ENCODE data around the gene ACSBG1. TPM values are rescaled to one million over a fixed set of nuclear protein-coding genes. Genes with fewer than 3 reads are reported as not detected.

ACSBG1 gene
- total RNA-seq, 1 donor from 2014 or later: not detected

GRCh38 chr15:78220713-78221112 lies 13.7 kb downstream of the ACSBG1 start:
- DNase-seq (ENCODE audit: low read depth, low spot score): no peak

GRCh38 chr15:78216276-78217104 lies 17.9 kb downstream of the ACSBG1 start:
- DNase-seq (ENCODE audit: low read depth, low spot score): no peak

GRCh38 chr15:78213956-78214355 lies 20.4 kb downstream of the ACSBG1 start:
- no peak for DNase-seq (ENCODE audit: low read depth, low spot score)

GRCh38 chr15:78213425-78213750 lies 21.0 kb downstream of the ACSBG1 start:
- no peak for DNase-seq (ENCODE audit: low read depth, low spot score)

GRCh38 chr15:78212546-78213424 lies 21.6 kb downstream of the ACSBG1 start:
- DNase-seq (ENCODE audit: low read depth, low spot score): no peak

- no peak for DNase-seq (ENCODE audit: low read depth, low spot score)
Observed at GRCh38 chr15:78212008-78212407, 22.4 kb downstream of the ACSBG1 start.

GRCh38 chr15:78211189-78211921 lies 23.0 kb downstream of the ACSBG1 start:
- no peak for DNase-seq (ENCODE audit: low read depth, low spot score)

GRCh38 chr15:78210349-78210717 lies 24.0 kb downstream of the ACSBG1 start:
- DNase-seq (ENCODE audit: low read depth, low spot score): no peak

GRCh38 chr15:78209646-78210348 lies 24.6 kb downstream of the ACSBG1 start:
- no peak for DNase-seq (ENCODE audit: low read depth, low spot score)

- DNase-seq (ENCODE audit: low read depth, low spot score): no peak
Observed at GRCh38 chr15:78208887-78209645, 25.3 kb downstream of the ACSBG1 start.

- no peak for DNase-seq (ENCODE audit: low read depth, low spot score)
Observed at GRCh38 chr15:78208341-78208844, 26.0 kb downstream of the ACSBG1 start.

GRCh38 chr15:78207641-78208340 lies 26.6 kb downstream of the ACSBG1 start:
- DNase-seq (ENCODE audit: low read depth, low spot score): no peak

GRCh38 chr15:78207110-78207458 lies 27.3 kb downstream of the ACSBG1 start:
- DNase-seq (ENCODE audit: low read depth, low spot score): no peak

GRCh38 chr15:78206326-78207109 lies 27.8 kb downstream of the ACSBG1 start:
- no peak for DNase-seq (ENCODE audit: low read depth, low spot score)

GRCh38 chr15:78205856-78206255 lies 28.5 kb downstream of the ACSBG1 start:
- DNase-seq (ENCODE audit: low read depth, low spot score): no peak

GRCh38 chr15:78205337-78205736 lies 29.0 kb downstream of the ACSBG1 start:
- no peak for DNase-seq (ENCODE audit: low read depth, low spot score)

GRCh38 chr15:78204351-78205309 lies 29.7 kb downstream of the ACSBG1 start:
- no peak for DNase-seq (ENCODE audit: low read depth, low spot score)
